ENCODE data around the gene ARPC1B.
"Not testable (repeated sequence)": the region's sequence is repeated elsewhere in the genome, so short reads cannot be mapped to it uniquely, and the experiment has no call there.

ARPC1B gene

GRCh38 chr7:99374111-99375064, at the start of gene ARPC1B:
Gene ARPC1B (plus strand): TSS chr7:99374730. CDS start chr7:99385715, 10,985 bp downstream.
- peak within 1 kb of the TSS; percentile 42 for H3K27ac ChIP-seq
- no peaks in the 10 kb centered on the region for H3K27me3 ChIP-seq (ENCODE audit: insufficient read depth, low read depth, severe bottlenecking)
- H3K9me3 ChIP-seq (ENCODE audit: severe bottlenecking), result no peaks in the 10 kb centered on the region
- no peaks in the 10 kb centered on the region for H3K36me3 ChIP-seq
- no peak for TF ChIP-seq CTCF (IDR thresholded peaks at IDR 0.05; ENCODE audit: low read depth, low read length)
- peak; percentile 65 for DNase-seq
- H3K4me3 ChIP-seq (ENCODE audit: low read depth, low read length), result peak within 1 kb of the TSS; percentile 72

GRCh38 chr7:99325001-99325493, 49.5 kb upstream of the ARPC1B start:
- no peak for DNase-seq
- no peaks in the 10 kb centered on the region for H3K27me3 ChIP-seq (ENCODE audit: insufficient read depth, low read depth, severe bottlenecking)

GRCh38 chr7:99325592-99326407, 48.7 kb upstream of the ARPC1B start, which contains the start of gene ARPC1A:
Gene ARPC1A (plus strand): TSS chr7:99325898. CDS start chr7:99333354, 7,456 bp downstream.
- H3K9me3 ChIP-seq (ENCODE audit: severe bottlenecking), result no peaks in the 10 kb centered on the region
- peak; percentile 92 for DNase-seq
- peaks cover 20% of the 10 kb centered on the region for H3K36me3 ChIP-seq
- H3K27ac ChIP-seq, result peak within 1 kb of the TSS; percentile 88
- H3K27me3 ChIP-seq (ENCODE audit: insufficient read depth, low read depth, severe bottlenecking), result no peaks in the 10 kb centered on the region
- H3K4me3 ChIP-seq (ENCODE audit: low read depth, low read length), result peak within 1 kb of the TSS; percentile 98
- TF ChIP-seq CTCF (IDR thresholded peaks at IDR 0.05; ENCODE audit: low read depth, low read length), result peak; percentile 32

More at GRCh38 chr7:99325001-99325493, 49.5 kb upstream of the ARPC1B start:
- TF ChIP-seq CTCF (IDR thresholded peaks at IDR 0.05; ENCODE audit: low read depth, low read length), result no peak
- Histone ChIP-seq H3K9me3 (ENCODE audit: severe bottlenecking) (no peaks in the 10 kb centered on the region), H3K36me3 (peaks cover 13% of the 10 kb centered on the region), H3K27ac (peak overlapping the region; percentile 88), H3K4me3 (ENCODE audit: low read depth, low read length) (peak overlapping the region; percentile 98)

- Histone ChIP-seq H3K36me3 (peaks cover 24% of the 10 kb centered on the region), H3K4me3 (ENCODE audit: low read depth, low read length) (peak overlapping the region; percentile 98), H3K27ac (peak overlapping the region; percentile 88), H3K27me3 (ENCODE audit: insufficient read depth, low read depth, severe bottlenecking) (no peaks in the 10 kb centered on the region), H3K9me3 (ENCODE audit: severe bottlenecking) (no peaks in the 10 kb centered on the region)
- DNase-seq, result no peak
- TF ChIP-seq CTCF (IDR thresholded peaks at IDR 0.05; ENCODE audit: low read depth, low read length), result no peak
These were observed 48.1 kb upstream of the ARPC1B start for GRCh38 chr7:99326408-99326782.

GRCh38 chr7:99330314-99330961, 44.1 kb upstream of the ARPC1B start:
- DNase-seq; H3K27ac ChIP-seq; H3K27me3 ChIP-seq (ENCODE audit: insufficient read depth, low read depth, severe bottlenecking); H3K9me3 ChIP-seq (ENCODE audit: severe bottlenecking); H3K4me3 ChIP-seq (ENCODE audit: low read depth, low read length): not testable (repeated sequence)
- peaks cover 54% of the 10 kb centered on the region for H3K36me3 ChIP-seq
